CD4-positive, alpha-beta T cell treated with Interleukin-15 for 1 hour (primary cell): ENCODE results near the gene MLLT3.
A peak's percentile ranks its signal among the peaks of the same experiment; 100 is the strongest.

Source experiments
- DNase-seq: peaks from one replicate; pipeline ENCODE4 v3.0.0-alpha.2; 2020

MLLT3 gene

GRCh38 chr9:20624201-20625002 is 2.1 kb upstream of the MLLT3 start:
- peak; percentile 48 for DNase-seq

DNA sequence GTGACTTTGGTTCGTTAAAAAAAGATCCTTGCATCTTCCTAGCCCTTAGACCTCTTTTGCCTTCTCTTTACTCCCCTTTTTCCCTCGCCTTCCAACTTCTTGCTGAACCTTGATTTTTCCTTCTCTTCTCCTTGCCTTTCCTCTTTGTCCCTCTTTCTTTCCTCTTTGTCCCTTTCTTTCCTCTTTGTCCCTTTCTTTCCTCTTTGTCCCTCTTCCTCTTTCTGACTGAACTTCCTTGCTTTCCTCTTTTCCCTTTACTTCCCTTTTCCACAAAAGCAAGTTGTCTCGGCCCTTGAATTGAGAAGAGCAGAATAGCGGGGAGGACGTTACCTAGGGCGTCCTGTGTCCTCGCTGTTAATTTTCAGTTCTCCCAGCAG is 1.4 kb upstream of the MLLT3 start:
- DNase-seq = no peak

DNA sequence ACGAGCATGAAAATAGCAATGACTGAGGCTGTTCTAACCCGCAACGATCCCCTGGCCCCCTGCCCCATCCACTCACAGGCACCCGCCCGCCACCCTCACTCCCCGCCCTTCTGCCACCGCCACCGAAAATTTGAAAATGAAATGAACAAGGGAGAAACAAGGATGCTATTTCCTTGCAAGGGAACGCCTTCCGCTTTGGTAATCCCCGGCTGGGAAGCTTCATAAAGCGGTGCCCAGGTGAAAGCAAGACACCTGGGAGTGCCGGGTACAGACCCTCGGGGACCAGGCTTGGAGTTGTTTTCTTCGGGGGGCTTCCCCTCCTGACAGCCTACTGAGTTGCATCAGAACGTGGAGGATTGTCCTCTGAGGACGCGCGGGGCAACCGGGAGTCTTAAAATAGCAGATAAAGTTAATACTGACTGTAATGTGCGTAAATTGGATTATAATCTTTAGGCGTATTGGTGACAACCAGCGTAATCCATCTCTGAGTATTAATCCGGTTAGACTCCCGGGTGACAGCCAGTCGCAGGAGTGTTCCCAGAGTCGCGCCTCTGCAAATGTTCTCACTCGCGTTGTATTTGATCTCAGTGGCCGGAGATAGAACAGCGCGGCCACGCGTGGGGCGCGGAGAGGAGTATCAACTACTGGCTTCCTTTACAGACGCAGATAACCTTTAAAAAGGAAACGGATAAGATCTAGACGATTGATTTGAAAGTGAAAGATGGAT is 885 bp upstream of the MLLT3 start:
- DNase-seq = peak; percentile 52

DNA sequence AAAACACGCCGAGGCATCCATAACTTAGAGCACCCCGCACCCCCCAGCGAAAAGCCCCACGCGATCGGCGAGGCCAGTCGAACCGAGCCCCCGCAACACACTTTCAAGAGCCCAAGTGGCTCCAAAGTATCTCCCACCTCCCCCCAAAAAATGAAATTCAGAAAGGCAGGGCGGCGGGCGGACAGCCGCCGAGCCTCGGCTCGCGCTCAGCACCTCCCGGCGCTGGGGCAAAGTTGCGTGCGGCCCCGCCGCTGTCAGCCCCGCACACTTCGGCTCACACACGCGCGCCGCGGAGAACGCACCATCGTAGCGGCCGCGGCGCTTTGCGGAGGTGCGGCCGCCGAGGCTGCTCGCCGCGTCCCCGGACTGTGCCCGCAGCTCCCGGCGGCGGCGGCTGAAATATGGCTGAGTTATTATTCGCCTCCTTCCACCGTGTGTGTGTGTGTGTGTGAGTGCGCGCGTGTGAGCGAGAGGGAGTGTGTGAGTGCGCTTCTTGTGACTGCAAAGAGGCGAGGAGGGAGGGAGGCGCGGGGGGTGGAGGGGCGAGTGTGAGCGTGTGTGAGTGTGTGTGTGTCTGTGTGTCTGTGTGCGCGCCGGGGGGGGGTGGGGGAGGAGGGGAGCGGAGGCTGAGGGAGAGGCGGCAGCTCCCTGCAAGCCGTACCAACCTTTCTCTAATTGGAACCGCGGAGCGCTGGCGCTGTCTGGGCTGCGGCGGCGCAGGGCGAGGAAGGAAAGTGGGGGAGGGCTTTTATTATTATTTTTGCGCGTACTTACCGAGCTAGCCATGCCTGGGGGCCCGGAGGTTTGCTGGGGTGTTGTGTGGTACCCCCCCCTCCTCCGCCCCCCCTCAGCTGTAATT is 599 bp downstream of the MLLT3 start:
- peak; percentile 81 for DNase-seq

DNA sequence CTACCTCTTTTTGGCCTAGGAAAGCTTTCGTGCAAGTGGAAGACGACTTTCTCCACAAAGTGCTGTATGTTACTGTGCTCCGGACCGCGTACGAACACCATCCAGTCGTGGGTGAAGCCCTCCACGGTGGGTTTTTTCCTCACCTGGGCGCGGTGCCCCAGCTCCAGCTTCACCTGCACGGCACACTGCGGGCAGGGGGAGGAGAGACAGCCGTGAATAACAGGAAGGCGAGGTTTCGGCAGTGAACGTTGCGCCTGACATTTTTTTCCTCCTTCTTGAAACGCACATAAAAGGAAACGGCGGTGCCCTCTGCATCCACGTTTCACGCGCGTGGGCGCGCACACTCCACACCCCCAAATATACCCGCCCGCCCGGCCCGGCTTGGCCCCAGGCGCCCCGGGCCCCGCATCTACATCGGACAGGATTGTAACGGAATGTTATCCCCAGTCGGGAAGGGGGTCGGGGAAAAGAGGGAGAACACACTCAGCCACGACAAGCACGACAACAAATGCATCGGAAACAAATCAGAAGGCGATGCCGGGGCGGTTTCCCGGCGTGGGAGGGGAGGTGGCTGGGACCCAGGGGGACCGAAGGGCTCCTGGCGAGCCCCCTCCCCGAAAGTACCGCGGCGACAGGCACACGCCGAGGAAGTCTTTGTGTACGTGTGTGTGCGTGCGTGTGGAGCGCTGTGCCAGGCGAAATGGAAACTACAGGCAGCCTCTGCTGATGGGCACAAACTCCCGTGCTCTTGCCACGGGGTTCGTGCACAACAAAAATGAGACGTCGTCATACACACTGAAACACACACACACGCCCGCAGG is 1.4 kb downstream of the MLLT3 start:
- peak; percentile 57 for DNase-seq

DNA sequence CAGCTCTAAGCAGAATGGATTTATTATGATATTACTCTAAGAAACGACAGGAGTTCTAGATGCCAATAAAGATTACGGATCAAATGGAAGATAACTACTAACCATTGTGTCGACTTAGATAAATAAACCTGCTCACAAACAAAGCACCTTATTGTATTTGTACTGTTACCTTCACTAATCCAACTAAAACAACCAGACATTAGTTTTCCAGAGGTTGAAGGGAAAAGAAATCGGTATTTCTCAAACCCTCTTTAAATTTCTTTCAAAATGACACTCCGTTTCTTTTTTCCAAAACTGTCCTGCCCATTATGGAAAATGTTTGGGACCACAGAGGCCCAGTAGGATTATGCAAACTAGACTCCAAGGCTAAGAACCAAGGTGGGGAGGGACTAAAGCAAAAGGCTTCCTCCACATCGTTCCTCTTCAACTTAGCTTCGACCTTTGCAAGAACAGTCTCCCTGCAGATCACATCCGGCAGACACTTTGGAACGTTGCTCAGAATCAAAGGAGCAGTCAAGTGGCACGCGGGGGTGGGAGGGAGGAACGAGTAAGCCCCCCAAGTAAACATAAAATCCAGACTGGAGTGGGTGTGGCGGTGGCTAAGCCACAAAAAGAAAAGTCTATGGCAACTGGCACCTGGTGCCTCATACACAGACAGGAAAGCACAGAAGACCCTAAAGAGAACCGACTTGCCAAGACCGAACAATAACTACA is 2.7 kb downstream of the MLLT3 start:
- no peak for DNase-seq

GRCh38 chr9:20618361-20618802 is 3.9 kb downstream of the MLLT3 start:
- no peak for DNase-seq

DNA sequence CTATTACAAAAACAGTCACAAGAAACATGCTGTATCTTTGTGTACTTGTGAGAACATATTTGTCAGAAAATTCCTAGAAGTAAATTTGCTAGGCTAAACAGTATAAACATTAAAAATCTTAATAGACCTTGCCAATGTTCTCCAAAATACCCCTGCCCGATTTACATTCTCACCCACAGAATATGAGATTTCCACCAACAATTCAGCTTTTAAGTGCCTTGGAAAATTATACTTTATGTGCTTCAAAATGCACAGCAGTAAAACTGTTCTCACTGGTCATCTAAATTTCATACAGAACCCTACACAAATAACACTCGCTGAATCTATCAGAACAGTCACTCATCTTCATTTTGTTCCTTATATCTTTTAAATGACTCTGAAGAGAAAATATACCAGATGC is 5.5 kb downstream of the MLLT3 start:
- DNase-seq = no peak

- no peak for DNase-seq
Measured at GRCh38 chr9:20614602-20615216, 7.6 kb downstream of the MLLT3 start.

- no peak for DNase-seq
Measured at GRCh38 chr9:20611691-20612287, 10.5 kb downstream of the MLLT3 start.

GRCh38 chr9:20610591-20610990 is 11.7 kb downstream of the MLLT3 start:
- DNase-seq = no peak

- DNase-seq = no peak
Measured at GRCh38 chr9:20608582-20608981, 13.7 kb downstream of the MLLT3 start.

- no peak for DNase-seq
Measured at GRCh38 chr9:20606652-20607051, 15.6 kb downstream of the MLLT3 start.

DNA sequence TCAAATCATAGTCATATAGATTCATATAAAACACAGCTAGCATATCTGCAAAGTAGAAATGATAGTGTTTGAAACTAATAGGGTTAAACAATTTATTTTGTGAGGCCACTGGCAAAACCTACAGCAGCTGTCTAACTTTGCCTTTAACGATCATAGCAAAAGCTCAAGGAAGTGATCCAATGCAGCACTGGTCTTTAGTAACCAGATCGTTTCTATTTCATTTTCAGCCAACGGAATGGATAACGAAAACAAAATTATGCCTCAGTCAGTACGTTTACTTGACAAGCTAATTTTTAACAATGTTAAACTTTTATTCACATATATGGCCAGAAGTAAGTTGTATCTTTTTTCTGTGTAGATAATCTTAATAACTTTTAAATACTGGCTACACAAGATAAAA is 17.7 kb downstream of the MLLT3 start:
- no peak for DNase-seq

GRCh38 chr9:20603524-20604268 is 18.6 kb downstream of the MLLT3 start:
- no peak for DNase-seq

DNA sequence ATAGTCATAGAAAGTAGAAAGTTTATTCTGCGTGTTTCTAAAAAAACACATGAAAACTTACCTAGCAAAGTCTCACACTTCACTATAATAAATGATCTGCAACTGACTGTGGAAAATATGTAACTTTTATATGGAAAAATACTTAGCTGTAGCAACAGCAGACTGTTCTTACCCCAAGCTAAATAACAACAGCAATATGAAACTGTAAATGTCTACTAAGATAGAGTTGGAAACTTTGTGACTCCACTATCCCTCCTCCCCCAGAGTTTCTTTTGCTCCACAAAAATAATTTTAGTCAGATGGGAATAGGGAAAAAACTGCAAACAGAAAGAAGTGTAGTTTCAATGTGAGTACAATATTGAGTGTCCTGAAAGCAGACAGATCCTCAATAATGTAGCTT is 21.0 kb downstream of the MLLT3 start:
- no peak for DNase-seq

DNA sequence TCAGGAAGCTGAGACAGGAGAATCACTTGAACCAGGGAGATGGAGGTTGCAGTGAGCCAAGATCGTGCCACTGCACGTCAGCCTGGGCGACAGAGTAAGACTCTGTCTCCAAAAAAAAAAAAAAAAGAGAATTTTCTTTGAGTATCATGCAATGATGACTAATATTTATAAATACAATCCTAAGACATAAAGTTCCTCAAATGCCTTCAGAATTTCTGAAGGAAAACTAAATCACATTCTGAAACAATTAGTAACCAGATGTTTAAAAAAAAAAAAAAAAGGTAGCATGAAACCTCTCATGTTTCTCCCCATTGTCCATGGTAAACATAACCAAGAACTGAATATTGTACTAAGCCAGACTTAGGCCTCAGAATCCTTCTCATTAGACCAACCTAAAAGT is 23.1 kb downstream of the MLLT3 start:
- DNase-seq = no peak

DNA sequence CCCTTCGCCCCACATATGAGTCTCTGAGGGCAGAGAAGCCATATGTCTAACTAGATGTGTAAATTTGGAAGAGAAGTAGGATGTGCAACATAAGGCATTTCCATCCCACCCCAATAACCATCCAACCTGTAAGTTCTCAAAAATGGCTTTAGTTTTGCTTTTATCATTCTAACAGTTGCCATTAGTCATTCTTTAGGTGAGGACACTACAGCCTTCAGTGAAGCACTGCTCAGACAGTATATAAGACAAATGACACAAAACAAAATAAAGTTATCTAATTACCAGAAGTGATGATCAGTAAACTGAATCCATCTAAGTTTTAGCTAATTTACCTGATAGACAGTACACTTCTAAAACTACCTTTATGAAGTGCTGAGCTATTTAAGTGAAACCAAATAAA is 23.9 kb downstream of the MLLT3 start:
- no peak for DNase-seq

DNA sequence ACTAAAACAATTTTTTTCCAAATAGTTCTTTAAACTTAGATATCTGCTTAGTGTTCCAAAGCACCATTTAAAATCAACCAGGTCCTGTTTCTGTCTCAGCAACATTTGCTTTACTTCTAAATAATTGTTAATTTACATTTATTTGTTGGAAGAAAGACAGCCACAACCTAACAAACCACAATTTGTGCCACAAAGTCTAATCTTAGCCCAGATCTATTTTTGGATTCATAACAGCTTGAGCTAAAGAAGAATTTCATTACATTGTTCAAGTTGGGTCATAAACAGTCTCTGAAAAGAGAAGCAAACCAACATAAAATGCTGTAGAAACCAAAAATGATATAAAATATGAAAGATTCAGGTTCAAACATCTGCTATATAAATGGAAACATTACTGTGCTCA is 24.4 kb downstream of the MLLT3 start:
- DNase-seq = no peak

GRCh38 chr9:20594608-20595007 is 27.7 kb downstream of the MLLT3 start:
- DNase-seq = no peak
